SK-N-SH (cell line): ENCODE data around the gene HEY2.

ENCODE experiments used
- CHD2 ChIP-seq: fragments of 150-350 bp; IDR thresholded peaks from 2 replicates; pipeline ENCODE4 v1.6.1; 2018; ENCODE audit warnings: low read length; ENCODE audit not compliant: partially characterized antibody
- EP300 ChIP-seq, 2 experiments: IDR thresholded peaks; 2 replicates each; pipeline versions ENCODE4 v1.4.0 to v1.6.1; 2012; ENCODE audit warnings: borderline replicate concordance in 1 of 2, low read depth in 1 of 2, low read length in 1 of 2
- MXI1 ChIP-seq: IDR thresholded peaks from 2 replicates; pipeline ENCODE4 v1.6.1; 2012; ENCODE audit warnings: mild to moderate bottlenecking, low read depth, low read length, improper control_type of control experiment
- POLR2AphosphoS5 ChIP-seq: IDR thresholded peaks from 2 replicates; pipeline ENCODE4 v1.6.1; 2012; ENCODE audit warnings: low read depth, low read length
- RAD21 ChIP-seq: IDR thresholded peaks from 2 replicates; pipeline ENCODE4 v1.6.1; 2012; ENCODE audit warnings: mild to moderate bottlenecking, low read length
- SIN3A ChIP-seq: IDR thresholded peaks from 2 replicates; pipeline ENCODE4 v1.6.1; 2012; ENCODE audit warnings: low read depth, mild to moderate bottlenecking, low read length, moderate library complexity, borderline replicate concordance
- YY1 ChIP-seq: IDR thresholded peaks from 2 replicates; pipeline ENCODE4 v1.4.0; 2012; ENCODE audit warnings: low read depth, mild to moderate bottlenecking
- TF ChIP-seq, protein P1 (sequence below): fragments of 200-600 bp; sonication (generic); IDR thresholded peaks from 2 replicates; pipeline ENCODE4 v1.6.1; 2017; ENCODE audit warnings: antibody characterized with exemption, mild to moderate bottlenecking, moderate library complexity
- TF ChIP-seq, protein P2 (sequence below): IDR thresholded peaks from 2 replicates; pipeline ENCODE4 v1.6.1; 2012; ENCODE audit warnings: mild to moderate bottlenecking, low read depth, low read length, moderate library complexity
- TF ChIP-seq, protein P3 (sequence below): fragments of 150-350 bp; IDR thresholded peaks from 2 replicates; pipeline ENCODE4 v1.6.1; 2017; ENCODE audit warnings: antibody characterized with exemption, low read length, low read depth, borderline replicate concordance

GRCh38 chr6:125733516-125734300 lies 15.7 kb upstream of the HEY2 start:
- TF ChIP-seq, protein P1, sequence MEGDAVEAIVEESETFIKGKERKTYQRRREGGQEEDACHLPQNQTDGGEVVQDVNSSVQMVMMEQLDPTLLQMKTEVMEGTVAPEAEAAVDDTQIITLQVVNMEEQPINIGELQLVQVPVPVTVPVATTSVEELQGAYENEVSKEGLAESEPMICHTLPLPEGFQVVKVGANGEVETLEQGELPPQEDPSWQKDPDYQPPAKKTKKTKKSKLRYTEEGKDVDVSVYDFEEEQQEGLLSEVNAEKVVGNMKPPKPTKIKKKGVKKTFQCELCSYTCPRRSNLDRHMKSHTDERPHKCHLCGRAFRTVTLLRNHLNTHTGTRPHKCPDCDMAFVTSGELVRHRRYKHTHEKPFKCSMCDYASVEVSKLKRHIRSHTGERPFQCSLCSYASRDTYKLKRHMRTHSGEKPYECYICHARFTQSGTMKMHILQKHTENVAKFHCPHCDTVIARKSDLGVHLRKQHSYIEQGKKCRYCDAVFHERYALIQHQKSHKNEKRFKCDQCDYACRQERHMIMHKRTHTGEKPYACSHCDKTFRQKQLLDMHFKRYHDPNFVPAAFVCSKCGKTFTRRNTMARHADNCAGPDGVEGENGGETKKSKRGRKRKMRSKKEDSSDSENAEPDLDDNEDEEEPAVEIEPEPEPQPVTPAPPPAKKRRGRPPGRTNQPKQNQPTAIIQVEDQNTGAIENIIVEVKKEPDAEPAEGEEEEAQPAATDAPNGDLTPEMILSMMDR, result no peak
- TF ChIP-seq POLR2AphosphoS5 (no peak), YY1 (no peak), RAD21 (no peak), EP300 (IDR thresholded peaks at IDR 0.05; ENCODE audit: borderline replicate concordance in 1 of 2, low read depth in 1 of 2, low read length in 1 of 2) (no peak), SIN3A (no peak), MXI1 (no peak), CHD2 (no peak)
- TF ChIP-seq, protein P2, sequence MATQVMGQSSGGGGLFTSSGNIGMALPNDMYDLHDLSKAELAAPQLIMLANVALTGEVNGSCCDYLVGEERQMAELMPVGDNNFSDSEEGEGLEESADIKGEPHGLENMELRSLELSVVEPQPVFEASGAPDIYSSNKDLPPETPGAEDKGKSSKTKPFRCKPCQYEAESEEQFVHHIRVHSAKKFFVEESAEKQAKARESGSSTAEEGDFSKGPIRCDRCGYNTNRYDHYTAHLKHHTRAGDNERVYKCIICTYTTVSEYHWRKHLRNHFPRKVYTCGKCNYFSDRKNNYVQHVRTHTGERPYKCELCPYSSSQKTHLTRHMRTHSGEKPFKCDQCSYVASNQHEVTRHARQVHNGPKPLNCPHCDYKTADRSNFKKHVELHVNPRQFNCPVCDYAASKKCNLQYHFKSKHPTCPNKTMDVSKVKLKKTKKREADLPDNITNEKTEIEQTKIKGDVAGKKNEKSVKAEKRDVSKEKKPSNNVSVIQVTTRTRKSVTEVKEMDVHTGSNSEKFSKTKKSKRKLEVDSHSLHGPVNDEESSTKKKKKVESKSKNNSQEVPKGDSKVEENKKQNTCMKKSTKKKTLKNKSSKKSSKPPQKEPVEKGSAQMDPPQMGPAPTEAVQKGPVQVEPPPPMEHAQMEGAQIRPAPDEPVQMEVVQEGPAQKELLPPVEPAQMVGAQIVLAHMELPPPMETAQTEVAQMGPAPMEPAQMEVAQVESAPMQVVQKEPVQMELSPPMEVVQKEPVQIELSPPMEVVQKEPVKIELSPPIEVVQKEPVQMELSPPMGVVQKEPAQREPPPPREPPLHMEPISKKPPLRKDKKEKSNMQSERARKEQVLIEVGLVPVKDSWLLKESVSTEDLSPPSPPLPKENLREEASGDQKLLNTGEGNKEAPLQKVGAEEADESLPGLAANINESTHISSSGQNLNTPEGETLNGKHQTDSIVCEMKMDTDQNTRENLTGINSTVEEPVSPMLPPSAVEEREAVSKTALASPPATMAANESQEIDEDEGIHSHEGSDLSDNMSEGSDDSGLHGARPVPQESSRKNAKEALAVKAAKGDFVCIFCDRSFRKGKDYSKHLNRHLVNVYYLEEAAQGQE, result no peak
- TF ChIP-seq, protein P3, sequence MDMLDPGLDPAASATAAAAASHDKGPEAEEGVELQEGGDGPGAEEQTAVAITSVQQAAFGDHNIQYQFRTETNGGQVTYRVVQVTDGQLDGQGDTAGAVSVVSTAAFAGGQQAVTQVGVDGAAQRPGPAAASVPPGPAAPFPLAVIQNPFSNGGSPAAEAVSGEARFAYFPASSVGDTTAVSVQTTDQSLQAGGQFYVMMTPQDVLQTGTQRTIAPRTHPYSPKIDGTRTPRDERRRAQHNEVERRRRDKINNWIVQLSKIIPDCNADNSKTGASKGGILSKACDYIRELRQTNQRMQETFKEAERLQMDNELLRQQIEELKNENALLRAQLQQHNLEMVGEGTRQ, result no peak
